Omental fat pad (tissue), 4 donors: Measurements from ENCODE around the gene A2M. TPM values are rescaled to one million over a fixed set of nuclear protein-coding genes. Genes with fewer than 3 reads are reported as not detected.

Experiments
- ATAC-seq: fragments of 150-250 bp; one replicate; pipeline ENCODE4 v1.9.1; 2016; ENCODE audit warnings: mild to moderate bottlenecking, moderate library complexity; ENCODE audit not compliant: low FRiP score
- DNase-seq: peaks from one replicate; pipeline ENCODE4 v3.0.0-alpha.2; 2019; ENCODE audit warnings: low spot score
- total RNA-seq, 4 donors: library from RNA; depleted of rRNA; stranded (reverse); fragments of >200 nt; gene quantifications; one replicate each; pipeline ENCODE4 v1.1.0, GENCODE V29; 2016
- TF ChIP-seq, protein P1 (sequence below), 3 donors: fragments of 450-650 bp; IDR thresholded peaks; one replicate each; pipeline ENCODE4 v1.5.1; 2016 to 2017; ENCODE audit warnings: antibody characterized with exemption in 3 of 3, mild to moderate bottlenecking in 3 of 3, moderate library complexity in 2 of 3

The A2M gene
- total RNA-seq, 4 donors from 2014 or later = 178 to 694 (median 529) TPM

DNA sequence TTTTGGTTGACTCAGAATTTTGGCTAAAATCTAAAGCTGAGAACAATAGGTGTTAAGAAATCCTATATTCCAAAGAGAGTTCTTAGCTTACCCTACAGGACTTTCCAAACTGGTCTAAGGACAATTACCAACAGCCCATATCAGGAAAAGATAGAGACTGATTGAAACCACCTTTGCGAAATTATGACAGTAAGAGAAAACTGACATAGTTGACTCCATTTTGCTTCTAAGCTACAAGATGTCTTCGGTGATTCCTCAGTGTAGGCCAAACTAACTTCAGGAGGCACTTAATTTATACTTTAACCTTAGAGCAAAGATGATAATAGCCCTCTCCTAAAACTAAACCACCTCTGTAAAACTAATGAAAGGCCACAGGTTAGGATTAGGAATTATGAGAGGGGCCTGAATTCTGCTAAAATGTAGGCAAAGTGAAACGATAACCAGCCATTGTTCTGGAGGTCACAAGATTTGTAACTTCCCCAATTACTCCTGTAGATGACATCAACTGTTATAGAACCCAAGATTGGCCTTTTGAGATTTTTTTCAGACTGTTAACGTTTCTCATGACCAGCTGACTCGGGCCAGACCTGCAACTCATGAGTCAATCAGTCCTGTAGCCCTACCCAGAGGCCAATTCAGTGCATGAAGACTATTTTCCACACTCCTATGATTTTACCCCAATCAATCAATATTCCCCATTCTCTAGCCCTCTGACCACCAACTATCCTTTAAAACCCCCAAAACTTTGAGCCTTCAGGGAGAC is 83.3 kb downstream of the A2M start:
- TF ChIP-seq, protein P1, sequence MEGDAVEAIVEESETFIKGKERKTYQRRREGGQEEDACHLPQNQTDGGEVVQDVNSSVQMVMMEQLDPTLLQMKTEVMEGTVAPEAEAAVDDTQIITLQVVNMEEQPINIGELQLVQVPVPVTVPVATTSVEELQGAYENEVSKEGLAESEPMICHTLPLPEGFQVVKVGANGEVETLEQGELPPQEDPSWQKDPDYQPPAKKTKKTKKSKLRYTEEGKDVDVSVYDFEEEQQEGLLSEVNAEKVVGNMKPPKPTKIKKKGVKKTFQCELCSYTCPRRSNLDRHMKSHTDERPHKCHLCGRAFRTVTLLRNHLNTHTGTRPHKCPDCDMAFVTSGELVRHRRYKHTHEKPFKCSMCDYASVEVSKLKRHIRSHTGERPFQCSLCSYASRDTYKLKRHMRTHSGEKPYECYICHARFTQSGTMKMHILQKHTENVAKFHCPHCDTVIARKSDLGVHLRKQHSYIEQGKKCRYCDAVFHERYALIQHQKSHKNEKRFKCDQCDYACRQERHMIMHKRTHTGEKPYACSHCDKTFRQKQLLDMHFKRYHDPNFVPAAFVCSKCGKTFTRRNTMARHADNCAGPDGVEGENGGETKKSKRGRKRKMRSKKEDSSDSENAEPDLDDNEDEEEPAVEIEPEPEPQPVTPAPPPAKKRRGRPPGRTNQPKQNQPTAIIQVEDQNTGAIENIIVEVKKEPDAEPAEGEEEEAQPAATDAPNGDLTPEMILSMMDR (IDR thresholded peaks at IDR 0.05) = no peak
- ATAC-seq (no peak), DNase-seq (no peak)

DNA sequence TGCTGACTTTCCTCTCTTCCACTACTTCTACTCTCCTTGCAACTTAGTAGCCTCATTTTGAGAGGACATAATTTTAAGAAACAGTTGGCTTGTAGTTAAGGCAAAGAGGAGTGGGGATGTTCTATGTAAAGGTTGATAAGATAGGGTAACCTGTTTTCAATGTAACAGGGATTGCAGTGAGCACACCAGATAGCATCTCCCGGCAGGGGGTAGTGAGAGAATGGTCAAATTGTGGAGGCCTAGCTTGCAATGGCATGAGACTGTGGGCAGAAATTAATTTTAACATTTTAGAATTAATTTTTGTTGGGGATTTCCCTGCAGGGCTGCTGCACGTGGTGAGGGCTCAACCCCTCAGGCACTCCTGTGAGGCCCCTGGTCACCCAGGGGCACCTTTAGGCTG is 84.9 kb downstream of the A2M start:
- ATAC-seq = no peak
- DNase-seq = no peak
- TF ChIP-seq, protein P1 (IDR thresholded peaks at IDR 0.05) = no peak

DNA sequence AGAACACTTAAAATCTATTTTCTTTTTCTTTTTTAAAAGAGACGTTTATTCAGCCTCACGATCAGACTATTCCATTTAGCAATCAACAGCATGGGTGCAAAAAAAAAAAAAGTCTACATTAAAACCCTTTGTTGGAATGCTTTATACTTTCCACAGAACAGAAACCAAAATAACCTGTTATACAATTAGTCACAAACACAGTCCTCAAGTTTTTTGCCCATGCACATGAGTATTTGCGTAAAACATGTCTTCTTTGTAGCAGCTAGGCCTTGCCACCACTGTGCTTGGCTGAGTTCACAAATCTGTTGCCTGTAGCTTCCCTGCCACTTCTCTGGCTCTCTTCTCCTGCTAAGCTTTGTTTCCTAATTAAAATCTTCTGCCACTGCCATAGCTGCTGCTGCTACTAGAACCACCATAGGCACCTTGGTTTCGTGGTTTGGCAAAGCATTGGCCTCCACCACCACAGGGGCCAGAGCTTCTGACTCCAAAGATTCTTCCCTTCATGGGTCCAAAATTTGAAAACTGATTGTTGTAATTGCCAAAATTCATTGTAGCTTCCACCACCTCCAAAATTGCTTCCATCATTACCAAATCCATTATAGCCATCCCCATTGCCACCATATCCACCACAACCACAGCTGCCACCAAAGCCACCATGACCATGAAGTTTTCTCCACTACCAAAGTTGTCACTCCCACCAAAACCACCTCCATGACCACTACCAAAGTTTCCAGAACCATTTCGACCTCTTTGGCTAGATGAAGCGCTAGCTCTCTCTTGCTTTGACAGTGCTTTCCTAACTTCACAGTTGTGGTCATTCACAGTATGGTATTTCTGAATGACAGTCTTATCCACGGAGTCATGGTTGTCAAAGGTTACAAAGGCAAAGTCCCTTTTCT is 88.3 kb downstream of the A2M start:
- TF ChIP-seq, protein P1 (IDR thresholded peaks at IDR 0.05) = no peak
- DNase-seq = no peak

DNA sequence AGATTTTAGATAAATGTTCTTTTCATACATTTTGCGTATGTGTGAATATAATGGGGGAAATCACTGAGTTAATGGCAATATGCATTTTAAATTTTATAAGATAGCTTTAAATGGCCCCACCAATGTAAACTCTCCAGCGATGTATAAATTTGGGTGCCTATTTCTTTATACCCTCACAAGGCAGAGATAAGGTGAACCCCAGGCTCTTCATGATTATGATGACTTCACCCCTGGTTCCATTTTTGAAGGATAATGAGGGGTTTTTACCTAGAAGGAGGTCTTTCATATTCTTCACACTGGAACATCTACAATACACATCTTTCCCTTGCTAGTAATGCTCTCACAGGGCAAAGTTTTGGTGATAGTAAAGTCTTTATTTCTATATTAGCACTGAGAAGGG is 91.2 kb downstream of the A2M start:
- no peak for DNase-seq
- ATAC-seq = no peak
- TF ChIP-seq, protein P1 (IDR thresholded peaks at IDR 0.05) = no peak

More for the DNA sequence above, 88.3 kb downstream of the A2M start:
- ATAC-seq = no peak

DNA sequence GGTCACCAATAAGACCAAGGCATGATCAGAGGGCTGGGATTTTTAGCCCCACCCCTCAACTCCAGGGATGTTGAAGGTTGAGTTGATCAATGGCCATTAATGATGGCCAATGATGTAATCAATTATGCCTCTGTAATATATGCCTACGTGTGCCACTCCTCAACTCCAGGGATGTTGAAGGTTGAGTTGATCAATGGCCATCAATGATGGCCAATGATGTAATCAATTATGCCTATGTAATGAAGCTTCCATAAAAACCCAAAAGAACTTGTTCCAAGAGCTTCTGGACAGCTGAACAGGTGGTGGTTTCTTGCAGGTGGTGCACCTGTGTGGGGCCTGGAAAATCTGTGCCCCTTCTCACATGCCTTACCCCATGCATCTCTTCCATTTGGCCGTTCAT is 93.1 kb downstream of the A2M start:
- ATAC-seq = no peak
- TF ChIP-seq, protein P1 (IDR thresholded peaks at IDR 0.05) = no peak
- DNase-seq = no peak

Other genes starting within 250 kb of the A2M start
- 10 to 100 TPM; 19.3 to 30.3 (median 25.8) TPM for gene PHC1, start 201.4 kb downstream of the A2M start, total RNA-seq
- gene M6PR, start 166.3 kb downstream of the A2M start, total RNA-seq = 100 to 1,000 TPM in 3 of 4 donors, 10 to 100 TPM in 1; 87.9 to 141 (median 109) TPM
- 10 to 100 TPM in 1 of 4 donors, 1 to 10 TPM in 3; 2.3 to 17.0 (median 6.3) TPM for gene KLRG1, start 126.4 kb downstream of the A2M start, total RNA-seq
- 1 to 10 TPM in 1 of 4 donors, under 1 TPM in 1, not detected in 2; 0.12 to 1.6 TPM for gene PZP, start 92.5 kb upstream of the A2M start, total RNA-seq